HTR-8/SVneo (cell line): Measurements from ENCODE around the gene FBXW7.

Source experiments
- DNase-seq: peaks from one replicate; pipeline ENCODE4 v3.0.0; 2011; ENCODE audit warnings: low spot score, mixed read lengths; ENCODE audit not compliant: insufficient read length
- FAIRE-seq: peaks from 2 replicates; lab custom pipeline; 2011; peaks lifted over from hg19 to GRCh38; lab: Jason Lieb, UNC

Gene FBXW7

DNA sequence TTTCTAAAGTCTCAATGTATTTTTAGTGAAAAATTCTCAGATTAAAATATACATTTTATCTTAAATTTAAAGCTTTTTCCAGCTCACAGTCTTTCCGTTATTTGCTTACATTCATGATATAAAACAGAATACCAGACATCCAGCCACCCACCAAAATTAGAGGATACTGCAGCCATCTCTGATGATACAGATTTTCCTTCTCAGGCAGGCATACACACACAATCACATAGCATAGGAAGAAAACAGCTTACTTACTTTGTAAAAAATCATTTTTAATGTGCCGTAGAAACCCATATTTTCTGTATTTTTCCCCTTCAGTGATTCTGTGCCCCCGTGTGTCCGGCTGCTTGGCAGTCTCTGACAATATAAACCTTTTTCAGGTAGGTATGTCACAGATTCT is 183.7 kb downstream of the FBXW7 start:
- no peak for FAIRE-seq

GRCh38 chr4:152351080-152351479 is 184.8 kb downstream of the FBXW7 start:
- no peak for DNase-seq
- FAIRE-seq, result no peak

More for the DNA sequence above, 183.7 kb downstream of the FBXW7 start:
- no peak for DNase-seq

GRCh38 chr4:152348670-152349069 is 187.2 kb downstream of the FBXW7 start:
- no peak for DNase-seq
- FAIRE-seq, result no peak

- FAIRE-seq (no peak), DNase-seq (no peak)
Measured at GRCh38 chr4:152346979-152347378, 188.9 kb downstream of the FBXW7 start.

GRCh38 chr4:152346526-152346925 is 189.4 kb downstream of the FBXW7 start:
- DNase-seq, result no peak
- FAIRE-seq, result no peak

- no peak for DNase-seq
- no peak for FAIRE-seq
Measured at GRCh38 chr4:152344001-152344400, 191.9 kb downstream of the FBXW7 start.

DNA sequence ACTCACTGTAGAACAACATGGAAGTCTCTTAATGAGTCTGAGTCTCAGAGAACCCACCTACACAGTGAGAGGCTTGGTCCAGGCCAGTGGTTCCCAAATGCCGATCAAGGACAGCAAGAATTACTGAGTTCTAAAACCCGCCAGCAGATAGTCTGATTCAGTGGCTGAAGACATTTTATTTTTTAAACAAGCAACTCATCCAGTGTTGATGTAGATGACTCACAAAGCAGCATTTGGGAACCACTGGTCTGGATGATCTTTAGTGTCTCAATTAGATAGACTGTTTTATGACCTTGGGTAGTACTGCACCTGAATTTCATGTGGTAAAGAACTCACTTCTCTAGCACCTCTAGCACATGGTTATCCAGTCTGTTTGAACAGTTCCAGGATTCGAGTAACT is 193.6 kb downstream of the FBXW7 start:
- DNase-seq, result no peak
- FAIRE-seq, result no peak

DNA sequence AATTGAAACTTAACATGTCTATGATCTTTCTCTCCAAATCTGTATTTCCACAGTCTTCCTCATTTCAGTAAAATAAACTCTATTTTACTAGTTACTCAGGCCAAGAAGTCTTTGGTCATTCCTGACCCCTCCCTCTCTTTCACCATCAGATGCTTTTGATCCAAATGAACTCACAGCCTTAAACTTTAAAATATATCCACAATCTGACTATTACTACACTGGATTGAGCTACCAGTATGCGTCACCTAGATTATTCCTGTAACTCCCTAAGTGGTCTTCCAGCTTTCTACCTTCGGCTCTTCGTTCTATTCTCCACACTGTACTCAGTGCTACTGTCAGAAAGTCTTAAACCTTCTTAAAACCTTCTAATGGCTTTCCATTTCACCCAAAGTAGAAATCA is 195.1 kb downstream of the FBXW7 start:
- FAIRE-seq (no peak), DNase-seq (no peak)

DNA sequence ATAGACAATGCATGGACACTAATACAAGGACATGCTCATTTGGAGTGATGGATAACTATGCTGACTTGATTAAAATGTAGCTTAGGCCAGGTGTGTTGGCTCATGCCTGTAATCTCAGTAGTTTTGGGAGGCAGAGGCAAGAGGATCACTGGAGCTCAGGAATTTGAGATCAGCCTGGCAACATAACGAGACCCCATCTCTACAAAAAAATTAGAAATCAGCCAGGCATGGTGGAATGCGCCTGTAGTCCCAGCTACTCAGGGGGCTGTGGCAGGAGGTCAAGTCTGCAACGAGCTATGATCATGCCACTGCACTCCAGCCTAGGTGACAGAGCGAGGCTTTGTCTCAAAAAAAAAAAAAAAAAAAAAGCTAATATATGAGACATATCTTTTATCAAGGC is 196.3 kb downstream of the FBXW7 start:
- DNase-seq (no peak), FAIRE-seq (no peak)

DNA sequence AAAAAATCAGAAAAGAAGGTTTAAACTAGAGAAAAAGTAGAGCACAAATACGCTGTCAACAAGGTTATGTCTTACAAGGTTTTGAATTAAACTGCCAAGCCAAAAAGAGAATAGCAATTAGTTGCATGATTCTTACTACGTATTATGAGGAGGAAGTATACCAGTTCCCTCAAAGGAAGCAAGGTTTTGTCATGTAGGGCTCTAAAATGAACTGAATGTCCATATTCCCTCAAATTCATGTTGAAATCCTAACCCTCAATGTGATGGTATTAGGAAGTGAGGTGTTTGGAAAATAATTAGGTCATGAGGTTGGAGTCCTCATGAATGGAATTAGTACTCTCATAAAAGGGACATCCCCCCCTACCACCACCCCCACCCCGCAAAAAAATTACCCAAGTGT is 201.0 kb downstream of the FBXW7 start:
- no peak for FAIRE-seq
- DNase-seq, result no peak

GRCh38 chr4:152331042-152331441 is 204.8 kb downstream of the FBXW7 start:
- no peak for FAIRE-seq
- no peak for DNase-seq

GRCh38 chr4:152328582-152328981 is 207.3 kb downstream of the FBXW7 start:
- DNase-seq, result peak; percentile 13
- FAIRE-seq, result no peak

DNA sequence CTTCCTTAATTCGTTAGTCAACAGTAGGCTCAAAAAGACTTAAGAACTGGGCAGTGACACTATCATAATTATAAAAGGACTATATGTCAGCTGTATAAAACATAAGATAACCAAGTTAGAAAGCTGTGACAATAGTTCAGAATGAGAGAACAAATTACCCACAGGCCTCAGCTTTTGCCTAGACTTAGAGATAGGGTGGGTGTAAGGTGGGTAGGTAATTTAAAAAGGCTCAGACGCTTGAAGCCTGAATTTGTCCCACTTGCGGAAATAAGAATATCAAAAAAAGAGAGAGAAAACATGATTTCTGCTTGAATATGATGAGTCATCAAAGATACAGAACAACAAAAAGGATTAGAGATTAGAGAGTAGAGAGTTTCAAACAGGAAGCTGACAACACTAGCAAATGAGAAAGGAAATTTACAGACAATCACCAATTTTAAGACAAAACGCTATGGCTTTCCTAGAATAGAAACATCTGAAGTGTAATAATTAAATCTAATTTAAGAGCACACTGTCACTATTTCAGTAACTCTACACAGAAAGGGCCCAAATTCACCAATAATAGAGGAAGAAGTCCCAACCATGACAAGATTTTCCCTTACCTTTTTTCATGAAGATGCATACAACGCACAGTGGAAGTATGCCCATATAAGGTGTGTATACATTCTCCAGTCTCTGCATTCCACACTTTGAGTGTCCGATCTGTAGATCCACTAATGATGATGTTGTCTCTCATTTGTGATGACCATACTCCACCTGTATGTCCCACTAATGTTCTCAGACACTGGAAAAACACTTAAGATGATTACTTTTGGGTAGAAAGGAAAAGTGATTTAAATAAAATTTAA is 208.1 kb downstream of the FBXW7 start:
- no peak for FAIRE-seq
- no peak for DNase-seq

DNA sequence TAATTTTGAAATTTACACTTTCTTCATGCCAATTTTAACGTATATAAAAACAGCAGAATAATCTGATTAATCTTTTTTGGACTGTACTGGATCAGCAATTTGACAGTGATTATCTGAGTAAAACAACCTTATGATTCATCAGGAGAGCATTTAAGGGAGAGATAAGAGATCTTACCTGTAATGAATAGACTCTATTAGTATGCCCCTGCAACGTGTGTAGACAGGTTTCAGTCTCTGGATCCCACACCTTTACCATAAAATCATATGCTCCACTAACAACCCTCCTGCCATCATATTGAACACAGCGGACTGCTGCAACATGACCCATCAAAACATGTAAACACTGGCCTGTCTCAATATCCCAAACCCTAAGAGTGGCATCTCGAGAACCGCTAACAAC is 210.1 kb downstream of the FBXW7 start:
- DNase-seq, result no peak

DNA sequence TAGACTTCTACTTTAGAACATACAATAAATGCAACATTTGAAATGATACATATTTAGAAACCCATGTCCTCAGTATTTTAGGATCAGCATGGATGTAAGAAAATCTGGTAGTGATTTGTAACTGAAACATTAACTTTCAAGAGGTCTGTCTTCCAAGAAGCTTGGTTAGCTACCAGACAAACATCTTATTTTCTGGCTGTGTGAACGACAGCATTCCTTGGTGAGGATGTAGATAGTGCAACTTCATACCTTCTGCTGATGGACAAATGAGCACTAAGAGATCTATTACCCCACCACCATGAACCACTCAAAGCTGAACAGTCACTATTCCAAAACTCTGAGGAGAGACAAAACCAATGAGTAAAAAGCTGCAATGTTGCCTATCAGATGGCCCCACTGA is 212.7 kb downstream of the FBXW7 start:
- DNase-seq (no peak), FAIRE-seq (no peak)

More for the DNA sequence above, 210.1 kb downstream of the FBXW7 start:
- no peak for FAIRE-seq

- DNase-seq (no peak), FAIRE-seq (no peak)
Measured at GRCh38 chr4:152322656-152323055, 213.2 kb downstream of the FBXW7 start.

- no peak for FAIRE-seq
- no peak for DNase-seq
Measured at GRCh38 chr4:152321923-152322322, 214.0 kb downstream of the FBXW7 start.

DNA sequence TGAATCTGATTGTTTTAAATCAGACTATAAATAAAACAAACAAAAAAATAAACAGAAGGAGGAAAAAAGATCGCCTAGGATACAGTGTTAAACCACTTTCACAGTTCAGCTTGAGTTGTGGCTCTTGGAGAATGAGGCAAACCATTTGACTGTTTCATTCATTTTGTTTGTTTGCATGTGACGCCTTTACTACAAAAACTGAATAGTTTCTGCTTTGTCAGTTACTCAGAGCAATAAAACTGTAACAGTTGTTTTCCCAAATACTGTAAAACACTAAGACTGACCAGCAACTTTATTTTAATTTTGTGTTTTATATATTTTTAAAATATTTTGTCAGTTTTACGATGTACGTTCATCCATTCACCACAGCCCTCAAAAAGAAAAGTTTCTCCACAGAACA is 214.5 kb downstream of the FBXW7 start:
- DNase-seq (no peak), FAIRE-seq (no peak)

DNA sequence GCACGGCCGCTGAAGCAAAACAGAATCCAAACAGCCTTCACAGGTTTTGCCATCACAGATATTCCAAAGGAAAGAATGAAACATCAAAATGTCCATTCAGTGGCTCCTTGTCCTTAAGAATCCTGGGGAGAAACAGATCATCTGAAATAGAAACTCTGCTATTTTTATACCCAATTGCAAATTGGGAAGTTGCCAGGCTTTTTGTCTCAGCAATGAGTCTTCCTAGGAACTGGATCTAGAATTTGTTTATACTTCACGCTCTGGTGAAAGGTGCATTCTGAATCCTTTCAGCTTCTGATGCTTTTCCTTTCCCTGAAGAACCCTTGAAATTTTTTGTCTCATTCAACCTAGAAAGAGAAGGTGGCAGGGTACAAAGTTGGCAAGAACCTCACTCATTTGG is 218.9 kb downstream of the FBXW7 start:
- DNase-seq, result no peak

GRCh38 chr4:152310257-152310656 is 225.6 kb downstream of the FBXW7 start:
- peak; percentile 76 for DNase-seq
- FAIRE-seq, result peak; percentile 84

More for the DNA sequence above, 218.9 kb downstream of the FBXW7 start:
- FAIRE-seq, result no peak

DNA sequence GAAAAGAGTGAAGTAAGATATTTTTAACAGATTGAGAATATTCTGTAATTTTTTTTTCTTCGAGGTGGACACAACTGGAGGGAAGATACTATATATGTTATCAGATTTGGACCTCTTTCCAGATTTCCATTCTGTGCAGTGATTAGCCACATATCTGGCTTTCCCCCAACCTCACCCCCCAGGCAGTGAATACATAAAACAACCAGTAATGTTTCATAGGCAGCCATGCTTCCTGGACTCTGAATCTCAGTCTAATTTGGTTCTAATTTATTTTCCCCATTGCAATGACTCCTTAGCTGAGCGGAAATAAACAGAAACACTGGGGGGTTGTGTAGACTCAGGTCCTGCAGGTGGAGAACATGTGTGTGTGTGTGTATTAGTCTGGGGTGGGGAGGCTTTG is 226.5 kb downstream of the FBXW7 start:
- FAIRE-seq (no peak), DNase-seq (no peak)

DNA sequence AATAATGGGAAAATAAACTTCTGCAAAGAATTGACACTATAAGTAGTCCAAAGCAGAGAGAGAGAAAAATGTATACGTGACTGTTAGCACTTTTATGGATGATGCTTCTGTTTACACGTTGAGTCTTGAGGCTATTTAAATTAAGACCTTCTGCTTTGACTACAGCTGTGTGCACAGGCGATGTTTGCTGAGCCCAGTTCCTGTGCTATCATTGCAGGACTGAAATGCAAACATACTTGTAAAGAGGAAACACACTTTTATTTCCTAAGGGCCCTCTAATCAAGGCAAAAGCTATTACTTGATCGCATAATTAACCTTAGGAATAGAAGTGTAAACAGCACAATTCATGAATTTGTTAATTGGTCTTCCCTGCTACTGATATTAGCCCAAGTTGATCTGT is 226.9 kb downstream of the FBXW7 start:
- no peak for FAIRE-seq
- DNase-seq, result no peak
